Neuron (in vitro differentiated cells): ENCODE measurements around the gene NR3C2.

Source experiments
- H2AFZ ChIP-seq: one replicate; pipeline ENCODE4 v1.6.1; 2013; ENCODE audit warnings: low read depth, mild to moderate bottlenecking, inconsistent platforms, low read length, moderate library complexity
- H3K27me3 ChIP-seq: one replicate; pipeline ENCODE4 v1.6.1; 2013; ENCODE audit warnings: low read length; ENCODE audit not compliant: insufficient read depth
- H3K36me3 ChIP-seq: one replicate; pipeline ENCODE4 v1.6.1; 2013; ENCODE audit warnings: low read length; ENCODE audit not compliant: insufficient read depth
- H3K4me1 ChIP-seq: one replicate; pipeline ENCODE4 v1.6.1; 2013; ENCODE audit warnings: low read length; ENCODE audit not compliant: insufficient read depth
- H3K4me3 ChIP-seq: 2 replicates; pipeline ENCODE4 v1.5.1; 2013; ENCODE audit warnings: mild to moderate bottlenecking, low read length, moderate library complexity
- H3K9me3 ChIP-seq: one replicate; pipeline ENCODE4 v1.6.1; 2013; ENCODE audit warnings: low read length

The NR3C2 gene

DNA sequence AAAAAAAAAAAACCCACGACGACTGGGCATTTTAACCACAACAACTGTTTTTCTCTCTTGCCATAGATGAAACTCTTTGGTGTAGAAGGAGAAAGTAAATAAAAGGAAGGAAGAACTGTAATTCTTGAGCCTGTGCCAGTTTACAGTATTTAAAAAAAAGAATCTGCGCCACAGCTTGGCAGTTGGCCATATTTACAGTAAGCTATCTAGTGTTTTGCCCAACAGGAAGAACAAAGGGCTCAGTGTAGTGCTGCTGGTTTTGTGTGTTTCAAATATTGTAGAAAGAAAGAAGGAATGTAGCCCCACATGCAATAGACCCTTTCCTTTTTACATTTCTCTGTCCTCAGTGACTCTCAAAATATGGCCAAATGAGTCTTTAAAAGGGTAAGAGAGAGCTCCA is 66.1 kb downstream of the NR3C2 start:
- no peaks in the 10 kb centered on the region for H3K4me1 ChIP-seq
- H3K36me3 ChIP-seq: no peaks in the 10 kb centered on the region
- H3K27me3 ChIP-seq: no peaks in the 10 kb centered on the region
- H3K4me3 ChIP-seq: no peak overlapping the region
- no peak overlapping the region for H2AFZ ChIP-seq
- H3K9me3 ChIP-seq: no peaks in the 10 kb centered on the region

DNA sequence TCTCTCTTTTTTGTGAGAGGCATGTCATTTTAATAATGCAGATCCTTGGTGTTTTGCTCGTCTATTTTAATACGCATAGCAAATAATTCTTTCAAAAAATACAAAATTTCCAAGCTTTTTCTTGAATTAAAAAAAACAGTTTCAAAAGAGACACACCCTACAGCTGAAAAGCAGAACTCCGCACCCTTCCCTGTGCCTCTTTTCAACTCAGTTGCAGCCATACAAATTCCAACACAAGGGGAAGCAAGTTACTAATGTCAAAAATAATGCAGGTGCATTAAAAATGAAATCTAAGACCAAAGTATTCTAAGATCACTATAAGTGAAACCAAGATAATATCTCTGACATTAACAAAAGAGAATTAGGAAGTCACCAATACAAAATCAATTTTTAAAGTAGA is 66.6 kb downstream of the NR3C2 start:
- Histone ChIP-seq H3K36me3 (no peaks in the 10 kb centered on the region), H2AFZ (no peak overlapping the region), H3K9me3 (no peaks in the 10 kb centered on the region), H3K4me3 (no peak overlapping the region), H3K27me3 (no peaks in the 10 kb centered on the region), H3K4me1 (no peaks in the 10 kb centered on the region)

DNA sequence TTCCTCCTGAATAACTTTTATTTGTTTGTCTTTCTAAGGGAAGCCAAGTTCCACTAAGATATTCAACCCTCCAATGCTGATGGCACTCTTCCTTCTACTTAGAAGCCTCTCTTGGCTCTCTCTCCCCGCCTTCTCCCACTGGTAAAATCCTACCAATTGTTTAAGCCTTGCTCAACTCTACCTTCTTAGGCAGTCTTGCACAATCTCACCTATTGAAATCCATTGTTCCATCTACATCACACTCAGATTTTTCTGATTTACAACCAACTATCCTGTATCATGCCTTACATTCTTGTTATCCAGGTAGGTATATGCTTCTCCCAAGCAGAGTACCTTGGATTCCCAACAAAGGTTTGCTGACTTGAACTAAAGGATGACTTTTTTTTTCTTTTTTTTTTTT is 69.1 kb downstream of the NR3C2 start:
- Histone ChIP-seq H2AFZ (no peak overlapping the region), H3K4me1 (no peaks in the 10 kb centered on the region), H3K4me3 (no peak overlapping the region), H3K27me3 (no peaks in the 10 kb centered on the region), H3K36me3 (no peaks in the 10 kb centered on the region), H3K9me3 (no peaks in the 10 kb centered on the region)

DNA sequence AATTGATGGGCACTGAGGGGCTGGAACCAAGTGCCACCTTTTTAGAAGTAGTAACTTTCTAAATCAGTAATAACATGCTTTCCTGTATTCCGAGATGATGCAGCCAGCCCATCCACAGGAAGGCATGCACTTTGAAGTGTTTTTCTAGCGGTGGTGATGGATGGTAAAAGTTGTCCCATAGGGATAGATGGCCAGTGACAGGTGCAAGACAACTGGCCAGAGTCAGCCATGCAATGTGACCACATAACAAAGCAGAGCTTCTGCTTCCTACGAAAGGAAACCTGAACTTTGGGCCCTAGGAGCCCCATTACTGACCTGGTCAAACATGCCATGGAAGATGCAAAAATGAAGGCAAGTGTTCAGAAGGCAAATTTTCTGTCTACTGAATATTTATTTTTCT is 72.3 kb downstream of the NR3C2 start:
- no peak overlapping the region for H2AFZ ChIP-seq
- no peaks in the 10 kb centered on the region for H3K4me1 ChIP-seq
- H3K27me3 ChIP-seq: no peaks in the 10 kb centered on the region
- no peaks in the 10 kb centered on the region for H3K36me3 ChIP-seq
- no peak overlapping the region for H3K4me3 ChIP-seq
- H3K9me3 ChIP-seq: no peaks in the 10 kb centered on the region

DNA sequence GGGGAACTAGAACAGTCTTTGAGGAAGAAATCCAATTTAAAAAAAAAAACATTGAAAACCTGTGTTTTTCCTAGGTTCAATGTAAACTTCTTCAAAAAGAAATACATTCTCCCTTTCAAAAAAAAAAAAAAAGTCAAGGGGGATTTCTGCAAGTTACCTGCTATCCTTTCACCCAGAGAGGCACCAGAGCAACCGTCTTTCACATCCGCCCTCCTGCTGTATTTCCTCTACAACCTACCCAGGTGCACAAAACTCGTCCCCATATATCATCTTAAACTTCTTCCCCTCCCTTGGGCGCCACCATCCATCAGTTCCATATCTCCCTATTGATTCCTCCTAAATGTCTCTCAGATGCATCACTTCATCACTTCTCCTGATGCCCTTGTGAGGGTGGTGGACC is 74.5 kb downstream of the NR3C2 start:
- Histone ChIP-seq H3K27me3 (no peaks in the 10 kb centered on the region), H3K9me3 (no peaks in the 10 kb centered on the region), H3K4me1 (no peaks in the 10 kb centered on the region), H2AFZ (no peak overlapping the region), H3K4me3 (no peak overlapping the region), H3K36me3 (no peaks in the 10 kb centered on the region)

DNA sequence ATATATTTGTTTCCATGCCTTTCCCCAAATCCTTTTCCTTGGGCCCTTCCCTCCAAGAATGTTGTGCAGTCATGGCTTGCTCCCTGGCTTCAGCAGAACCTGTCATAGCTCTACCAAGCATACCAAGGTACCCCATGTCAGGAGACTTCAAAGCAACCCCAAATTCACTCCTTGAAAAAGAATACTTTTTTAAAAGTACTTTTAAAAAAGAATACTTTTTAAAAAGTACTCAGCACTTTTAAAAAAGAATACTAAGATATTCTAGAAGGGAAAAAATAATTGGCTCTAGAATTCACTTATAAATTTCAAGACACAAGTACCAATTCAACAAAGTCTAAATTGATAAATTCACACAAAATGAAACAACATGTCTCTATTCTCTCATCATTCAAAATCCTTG is 76.0 kb downstream of the NR3C2 start:
- Histone ChIP-seq H3K4me3 (no peak overlapping the region), H3K27me3 (no peaks in the 10 kb centered on the region), H3K9me3 (no peaks in the 10 kb centered on the region), H2AFZ (no peak overlapping the region), H3K36me3 (no peaks in the 10 kb centered on the region), H3K4me1 (no peaks in the 10 kb centered on the region)

DNA sequence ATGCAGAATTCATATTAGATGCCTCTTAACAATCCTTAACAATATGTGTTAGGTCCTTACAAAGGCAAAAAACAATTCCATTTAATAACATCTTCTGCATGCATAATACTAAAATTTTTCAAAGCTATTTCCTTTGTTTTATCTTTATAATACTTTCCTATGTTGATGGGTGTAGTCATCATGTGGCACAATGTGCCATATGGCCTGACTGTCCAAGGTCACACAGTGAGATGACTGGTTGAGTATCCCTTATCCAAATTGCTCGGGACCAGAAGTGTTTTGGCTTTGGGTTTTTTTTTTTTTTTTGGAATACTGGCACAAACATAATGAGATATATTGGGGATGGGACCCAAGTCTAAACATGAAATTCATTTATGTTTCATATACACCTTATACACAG is 77.7 kb downstream of the NR3C2 start:
- H3K27me3 ChIP-seq: no peaks in the 10 kb centered on the region
- no peak overlapping the region for H2AFZ ChIP-seq

DNA sequence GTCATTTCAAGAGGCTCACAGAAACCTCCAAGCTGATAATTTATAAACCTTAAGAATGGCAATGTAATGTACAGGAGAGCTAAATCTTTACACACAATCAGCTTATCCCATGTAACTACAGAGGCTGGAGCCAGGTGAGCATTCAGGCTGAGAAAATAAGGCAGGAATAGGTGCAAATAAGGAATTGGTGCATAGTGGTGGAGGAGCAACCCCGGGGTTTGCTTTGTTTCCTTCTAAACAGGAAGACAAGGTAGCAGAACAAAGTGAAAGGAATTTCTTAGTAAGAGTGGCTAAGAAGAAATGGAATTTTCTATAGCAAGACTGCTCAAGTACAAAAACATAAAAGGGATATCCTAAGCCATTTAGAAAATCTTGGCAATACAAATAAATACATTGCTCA is 82.4 kb downstream of the NR3C2 start:
- H3K9me3 ChIP-seq: no peaks in the 10 kb centered on the region
- no peaks in the 10 kb centered on the region for H3K4me1 ChIP-seq
- no peak overlapping the region for H2AFZ ChIP-seq
- no peaks in the 10 kb centered on the region for H3K36me3 ChIP-seq
- H3K4me3 ChIP-seq: no peak overlapping the region
- H3K27me3 ChIP-seq: no peaks in the 10 kb centered on the region

More for the DNA sequence above, 77.7 kb downstream of the NR3C2 start:
- H3K4me3 ChIP-seq: no peak overlapping the region
- H3K9me3 ChIP-seq: no peaks in the 10 kb centered on the region
- H3K4me1 ChIP-seq: no peaks in the 10 kb centered on the region
- no peaks in the 10 kb centered on the region for H3K36me3 ChIP-seq

DNA sequence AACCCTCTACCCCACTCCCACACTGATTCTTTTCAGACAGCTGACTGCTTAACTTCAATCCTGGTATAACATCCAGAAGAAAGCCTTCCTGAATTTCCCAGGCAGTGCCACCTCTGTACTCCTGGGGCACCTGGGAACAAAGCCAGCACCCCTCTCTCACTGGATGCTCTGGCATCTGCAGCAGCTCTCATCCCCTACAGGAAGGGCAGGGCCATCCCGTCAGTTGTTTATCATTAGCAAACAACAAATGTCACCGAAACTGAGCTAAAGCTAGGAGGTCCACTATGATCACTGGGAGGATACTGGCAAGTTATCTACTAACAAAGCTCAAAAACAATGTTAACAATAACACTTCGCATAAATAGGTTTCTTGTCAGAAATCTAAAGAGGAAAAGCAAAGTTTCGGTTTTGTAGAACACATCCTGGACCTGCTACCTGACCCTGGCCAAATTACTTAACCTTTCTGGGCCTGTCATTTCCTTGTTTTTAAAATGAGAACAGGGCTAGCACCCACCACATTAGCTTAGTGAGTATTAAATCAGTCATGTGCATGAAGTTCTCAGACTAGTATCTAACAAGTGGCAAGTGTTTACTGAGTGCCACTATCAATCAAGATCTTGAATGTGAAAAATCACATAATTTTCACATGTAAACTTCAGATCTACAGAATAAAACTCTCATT is 86.6 kb downstream of the NR3C2 start:
- no peaks in the 10 kb centered on the region for H3K27me3 ChIP-seq
- H2AFZ ChIP-seq: no peak overlapping the region
- no peak overlapping the region for H3K4me3 ChIP-seq
- no peaks in the 10 kb centered on the region for H3K9me3 ChIP-seq
- H3K4me1 ChIP-seq: no peaks in the 10 kb centered on the region
- no peaks in the 10 kb centered on the region for H3K36me3 ChIP-seq

DNA sequence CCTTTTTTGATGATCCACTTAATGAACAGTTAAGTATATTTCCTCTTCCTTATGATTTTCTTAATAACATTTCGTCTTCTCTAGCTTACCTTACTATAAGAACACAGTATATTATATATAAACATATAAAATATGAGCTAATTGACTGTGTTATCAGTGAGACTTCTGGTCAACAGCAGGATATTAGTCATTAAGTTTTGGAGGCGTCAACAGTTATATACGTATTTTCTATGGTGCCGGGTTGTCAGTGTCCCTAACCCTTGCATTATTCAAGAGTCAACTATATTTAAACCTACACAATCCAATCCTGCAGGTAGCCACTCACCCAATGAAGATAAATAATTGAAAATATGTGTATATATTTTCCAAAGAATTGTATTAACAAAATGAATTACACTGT is 88.0 kb downstream of the NR3C2 start:
- Histone ChIP-seq H2AFZ (no peak overlapping the region), H3K36me3 (no peaks in the 10 kb centered on the region), H3K9me3 (no peaks in the 10 kb centered on the region), H3K27me3 (no peaks in the 10 kb centered on the region), H3K4me3 (no peak overlapping the region), H3K4me1 (no peaks in the 10 kb centered on the region)

DNA sequence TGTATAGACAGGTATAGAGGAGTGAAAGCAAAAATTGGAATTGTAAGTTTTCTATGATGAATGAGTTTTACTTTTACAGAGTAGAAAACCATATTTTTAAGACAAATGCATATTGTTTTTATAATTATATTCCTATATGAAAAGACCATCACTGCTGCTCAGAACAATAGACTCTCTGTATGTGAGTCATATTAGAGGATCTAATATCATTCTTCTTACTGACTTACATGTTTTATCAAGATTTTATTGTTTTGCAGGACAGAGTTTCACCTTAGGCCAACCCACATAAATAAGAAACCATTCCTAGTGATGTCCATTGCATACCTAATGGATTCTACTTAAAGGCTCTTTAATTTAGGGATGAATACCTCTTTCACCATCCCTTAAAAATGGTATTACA is 88.6 kb downstream of the NR3C2 start:
- no peaks in the 10 kb centered on the region for H3K36me3 ChIP-seq

DNA sequence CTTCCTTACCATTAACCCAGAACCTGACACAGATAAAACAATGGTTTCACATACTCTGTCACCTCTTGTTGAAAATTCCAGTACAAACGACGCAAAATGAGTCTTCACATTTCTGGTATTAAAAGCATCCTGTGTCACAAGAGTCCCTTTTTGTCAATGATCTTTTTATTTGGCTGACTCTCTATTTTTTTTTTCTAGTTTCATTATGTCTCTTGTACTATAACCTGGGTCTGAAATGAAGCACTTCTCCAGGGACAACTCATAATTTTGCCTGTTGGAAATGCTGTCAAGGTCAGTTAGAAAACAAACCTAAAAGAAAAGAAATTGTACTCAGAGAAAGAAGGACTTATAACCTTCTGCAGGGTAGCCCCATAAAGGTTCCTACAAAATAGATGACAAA is 93.1 kb downstream of the NR3C2 start:
- no peak overlapping the region for H3K4me3 ChIP-seq
- H3K27me3 ChIP-seq: no peaks in the 10 kb centered on the region
- no peaks in the 10 kb centered on the region for H3K4me1 ChIP-seq
- H3K36me3 ChIP-seq: no peaks in the 10 kb centered on the region
- H3K9me3 ChIP-seq: no peaks in the 10 kb centered on the region
- H2AFZ ChIP-seq: no peak overlapping the region

More for the DNA sequence above, 88.6 kb downstream of the NR3C2 start:
- Histone ChIP-seq H2AFZ (no peak overlapping the region), H3K4me1 (no peaks in the 10 kb centered on the region), H3K27me3 (no peaks in the 10 kb centered on the region), H3K9me3 (no peaks in the 10 kb centered on the region), H3K4me3 (no peak overlapping the region)

DNA sequence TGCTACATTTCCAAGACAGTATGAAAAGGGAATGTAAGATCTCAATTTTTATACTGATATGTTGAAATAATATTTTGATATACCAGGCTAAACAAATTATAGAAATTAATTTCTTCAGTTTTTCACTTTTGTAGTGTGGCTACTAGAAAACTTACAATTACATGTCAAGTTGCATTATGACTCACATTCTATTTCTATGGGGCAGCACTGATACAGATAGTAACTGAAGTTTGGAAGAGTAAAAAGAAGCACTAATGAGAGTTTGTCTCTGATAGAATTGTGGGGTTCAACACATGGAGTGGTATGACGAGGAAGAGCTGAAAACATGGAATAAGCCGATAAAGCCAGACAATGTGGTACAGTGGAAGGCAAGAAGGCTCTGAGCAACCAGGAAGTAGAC is 95.6 kb downstream of the NR3C2 start:
- no peaks in the 10 kb centered on the region for H3K27me3 ChIP-seq
- no peaks in the 10 kb centered on the region for H3K4me1 ChIP-seq
- H2AFZ ChIP-seq: no peak overlapping the region
- no peaks in the 10 kb centered on the region for H3K36me3 ChIP-seq
- H3K4me3 ChIP-seq: no peak overlapping the region
- no peaks in the 10 kb centered on the region for H3K9me3 ChIP-seq

DNA sequence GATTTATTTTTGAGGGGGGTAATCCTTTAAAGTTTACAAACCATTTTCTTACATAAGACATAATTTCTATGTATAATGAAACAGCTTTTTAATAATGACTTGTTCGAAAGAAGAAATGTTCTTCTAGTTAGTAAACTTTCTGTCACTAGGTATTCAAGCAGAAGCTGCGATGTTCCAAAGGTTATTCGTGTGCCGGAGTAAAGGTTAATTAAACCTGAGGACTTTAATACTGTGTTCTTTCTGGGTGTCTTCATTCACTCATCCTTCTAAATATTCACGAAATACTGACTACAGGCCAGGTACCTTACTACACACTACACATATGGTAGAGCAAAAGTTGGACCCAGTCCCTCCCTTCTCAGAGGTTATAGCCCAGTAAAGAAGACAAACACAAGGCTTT is 96.7 kb downstream of the NR3C2 start:
- no peaks in the 10 kb centered on the region for H3K9me3 ChIP-seq
- no peaks in the 10 kb centered on the region for H3K4me1 ChIP-seq
- no peak overlapping the region for H2AFZ ChIP-seq
- no peaks in the 10 kb centered on the region for H3K36me3 ChIP-seq
- no peak overlapping the region for H3K4me3 ChIP-seq
- H3K27me3 ChIP-seq: no peaks in the 10 kb centered on the region
